OCI-LY3 (cell line): ENCODE data around the gene EN1.

Experiments
- H2AFZ ChIP-seq: fragments of 200-600, 300-600 bp; shearing (Covaris generic); 2 replicates; pipeline ENCODE4 v1.6.0; 2014; ENCODE audit warnings: antibody characterized with exemption, low read depth, low read length
- H3K27ac ChIP-seq: fragments of 200-600, 300-600 bp; sonication (generic); 2 replicates; pipeline ENCODE4 v1.5.1; 2014; ENCODE audit warnings: mild to moderate bottlenecking, low read length, moderate library complexity, mixed read lengths
- H3K27me3 ChIP-seq: fragments of 200-600, 300-600 bp; sonication (generic); 2 replicates; pipeline ENCODE4 v1.6.1; 2014; ENCODE audit warnings: low read depth, low read length, mixed read lengths
- H3K36me3 ChIP-seq: fragments of 200-600, 300-600 bp; sonication (generic); replicated peaks from 2 replicates; pipeline ENCODE3; 2014; ENCODE audit warnings: low read depth, low read length, mixed read lengths
- H3K4me1 ChIP-seq: fragments of 300-600, 200-600 bp; sonication (generic); 2 replicates; pipeline ENCODE4 v1.6.1; 2014; ENCODE audit warnings: low read length, mixed read lengths
- H3K4me2 ChIP-seq: fragments of 200-600, 300-600 bp; sonication (generic); 2 replicates; pipeline ENCODE4 v1.6.1; 2014; ENCODE audit warnings: low read length, mixed read lengths
- H3K4me3 ChIP-seq: fragments of 300-600, 200-600 bp; sonication (generic); 2 replicates; pipeline ENCODE4 v1.5.1; 2014; ENCODE audit warnings: antibody characterized with exemption, mild to moderate bottlenecking, low read length, moderate library complexity
- H3K79me2 ChIP-seq: fragments of 300-600, 200-600 bp; shearing (Covaris generic); 2 replicates; pipeline ENCODE4 v1.6.1; 2014; ENCODE audit warnings: mild to moderate bottlenecking, low read length, mixed read lengths
- H3K9ac ChIP-seq: fragments of 300-600, 200-600 bp; shearing (Covaris generic); 2 replicates; pipeline ENCODE4 v1.6.0; 2014; ENCODE audit warnings: mild to moderate bottlenecking, low read length, moderate library complexity
- H3K9me3 ChIP-seq: fragments of 200-600, 300-600 bp; shearing (Covaris generic); 2 replicates; pipeline ENCODE4 v1.6.1; 2014; ENCODE audit warnings: low read length, mixed read lengths; ENCODE audit not compliant: insufficient read depth
- H4K20me1 ChIP-seq: fragments of 200-600, 300-600 bp; sonication (generic); 2 replicates; pipeline ENCODE4 v1.6.1; 2016; ENCODE audit warnings: low read length, mixed read lengths; ENCODE audit not compliant: insufficient read depth
- EZH2phosphoT487 ChIP-seq: fragments of 200-600 bp; shearing (Covaris generic); IDR thresholded peaks from 2 replicates; pipeline ENCODE4 v1.6.1; 2018; ENCODE audit warnings: antibody characterized with exemption, mixed run types, low read depth
- TF ChIP-seq, protein P1 (sequence below): fragments of 200-600, 300-600 bp; sonication (generic); IDR thresholded peaks from 2 replicates; pipeline ENCODE4 v1.5.1; 2014; ENCODE audit warnings: antibody characterized with exemption, low read length, low read depth

EN1 gene

DNA sequence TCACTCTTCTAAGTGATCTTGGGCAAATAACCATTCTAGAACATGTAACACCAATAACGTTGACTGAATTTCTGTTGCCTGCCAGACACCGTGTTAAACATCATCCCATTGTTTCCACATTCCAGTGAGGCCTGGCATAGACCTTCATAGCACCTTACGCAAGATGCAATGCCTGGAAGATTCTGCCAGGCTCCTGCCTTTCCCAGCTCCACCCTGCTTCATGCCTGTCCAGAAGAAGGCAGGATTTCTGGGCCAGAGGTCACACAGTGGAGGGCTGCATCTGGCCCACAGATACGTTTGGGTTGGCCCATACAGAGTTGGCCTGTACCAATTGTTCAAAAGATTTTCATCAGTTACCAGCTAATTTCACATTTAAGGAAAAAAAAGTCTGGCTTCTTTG, 46.3 kb downstream of the EN1 start:
- Histone ChIP-seq H3K27me3 (peaks cover 7% of the 10 kb centered on the region; the same call in 1 of the 2 replicates), H3K4me1 (no peaks in the 10 kb centered on the region), H3K4me3 (no peak overlapping the region), H3K9ac (no peak overlapping the region), H3K9me3 (no peaks in the 10 kb centered on the region), H3K36me3 (no peaks in the 10 kb centered on the region), H3K27ac (no peak overlapping the region), H2AFZ (no peak overlapping the region), H3K4me2 (no peak overlapping the region), H4K20me1 (no peaks in the 10 kb centered on the region), H3K79me2 (no peaks in the 10 kb centered on the region)
- TF ChIP-seq, protein P1, sequence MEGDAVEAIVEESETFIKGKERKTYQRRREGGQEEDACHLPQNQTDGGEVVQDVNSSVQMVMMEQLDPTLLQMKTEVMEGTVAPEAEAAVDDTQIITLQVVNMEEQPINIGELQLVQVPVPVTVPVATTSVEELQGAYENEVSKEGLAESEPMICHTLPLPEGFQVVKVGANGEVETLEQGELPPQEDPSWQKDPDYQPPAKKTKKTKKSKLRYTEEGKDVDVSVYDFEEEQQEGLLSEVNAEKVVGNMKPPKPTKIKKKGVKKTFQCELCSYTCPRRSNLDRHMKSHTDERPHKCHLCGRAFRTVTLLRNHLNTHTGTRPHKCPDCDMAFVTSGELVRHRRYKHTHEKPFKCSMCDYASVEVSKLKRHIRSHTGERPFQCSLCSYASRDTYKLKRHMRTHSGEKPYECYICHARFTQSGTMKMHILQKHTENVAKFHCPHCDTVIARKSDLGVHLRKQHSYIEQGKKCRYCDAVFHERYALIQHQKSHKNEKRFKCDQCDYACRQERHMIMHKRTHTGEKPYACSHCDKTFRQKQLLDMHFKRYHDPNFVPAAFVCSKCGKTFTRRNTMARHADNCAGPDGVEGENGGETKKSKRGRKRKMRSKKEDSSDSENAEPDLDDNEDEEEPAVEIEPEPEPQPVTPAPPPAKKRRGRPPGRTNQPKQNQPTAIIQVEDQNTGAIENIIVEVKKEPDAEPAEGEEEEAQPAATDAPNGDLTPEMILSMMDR, result no peak
- TF ChIP-seq EZH2phosphoT487, result no peak

DNA sequence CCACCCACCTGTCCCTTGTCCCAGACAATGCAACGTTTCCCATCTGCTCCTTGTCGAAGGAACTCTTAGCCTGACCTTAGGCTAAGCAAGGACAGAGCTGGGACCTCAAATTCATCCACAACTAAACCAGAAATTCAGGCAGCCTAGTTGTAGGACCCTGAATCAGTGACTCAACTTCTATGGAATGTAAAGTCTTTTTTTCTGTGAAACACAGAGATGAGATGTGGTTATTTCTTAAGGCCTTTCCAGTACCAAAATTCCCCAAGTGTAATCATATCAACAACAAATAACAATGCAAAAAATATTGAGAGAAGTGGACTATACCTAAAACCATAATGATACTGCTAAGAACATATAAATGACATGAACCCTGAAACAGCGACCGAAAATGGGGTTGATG, 46.7 kb downstream of the EN1 start:
- peaks cover 7% of the 10 kb centered on the region; the same call in 1 of the 2 replicates for H3K27me3 ChIP-seq

DNA sequence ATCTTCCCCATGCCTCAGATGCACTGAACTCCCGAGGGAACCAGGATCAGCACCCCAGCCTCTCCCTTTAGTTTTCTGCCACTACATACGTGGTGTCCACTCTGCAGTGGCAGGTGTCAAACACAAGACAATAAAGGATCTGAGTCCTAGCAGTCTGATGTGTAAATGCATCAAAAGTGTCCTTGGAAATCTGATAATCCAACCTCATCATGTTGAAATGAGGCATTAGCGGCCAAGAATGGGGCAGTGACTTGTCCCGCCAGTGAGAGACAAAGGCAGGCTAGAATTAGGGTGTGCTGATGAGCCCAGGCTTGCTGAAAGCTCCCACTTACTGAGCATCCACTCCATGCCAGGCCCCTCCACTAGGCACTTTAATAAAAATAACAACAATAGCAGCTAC, 52.9 kb downstream of the EN1 start:
- Histone ChIP-seq H3K4me1 (no peaks in the 10 kb centered on the region), H3K9me3 (no peaks in the 10 kb centered on the region), H4K20me1 (no peaks in the 10 kb centered on the region), H3K9ac (no peak overlapping the region), H3K4me3 (no peak overlapping the region), H3K27me3 (peaks cover 3% of the 10 kb centered on the region; the same call in 1 of the 2 replicates), H2AFZ (no peak overlapping the region), H3K27ac (no peak overlapping the region), H3K36me3 (no peaks in the 10 kb centered on the region), H3K79me2 (no peaks in the 10 kb centered on the region), H3K4me2 (no peak overlapping the region)
- TF ChIP-seq, protein P1, result no peak
- TF ChIP-seq EZH2phosphoT487, result no peak

More for the DNA sequence above, 46.7 kb downstream of the EN1 start:
- TF ChIP-seq, protein P1, result no peak
- TF ChIP-seq EZH2phosphoT487, result no peak
- H2AFZ ChIP-seq, result no peak overlapping the region
- H3K79me2 ChIP-seq, result no peaks in the 10 kb centered on the region
- no peak overlapping the region for H3K4me3 ChIP-seq
- H3K9me3 ChIP-seq, result no peaks in the 10 kb centered on the region
- H3K36me3 ChIP-seq, result no peaks in the 10 kb centered on the region
- H3K4me1 ChIP-seq, result no peaks in the 10 kb centered on the region
- no peak overlapping the region for H3K4me2 ChIP-seq
- H3K27ac ChIP-seq, result no peak overlapping the region
- H3K9ac ChIP-seq, result no peak overlapping the region
- H4K20me1 ChIP-seq, result no peaks in the 10 kb centered on the region
